SKM-1 treated with dmso at 0.1 percent for 144 hours (cell line): ENCODE data around the gene TOR1B.
A peak's percentile ranks its signal among the peaks of the same experiment; 100 is the strongest.
"Not testable (repeated sequence)": the region's sequence is repeated elsewhere in the genome, so short reads cannot be mapped to it uniquely, and the experiment has no call there.

ENCODE experiments used
- DNase-seq: peaks from one replicate; lab custom pipeline; 2025; ENCODE audit not compliant: unreplicated experiment; lab: John Stamatoyannopoulos, UW

Gene TOR1B

DNA sequence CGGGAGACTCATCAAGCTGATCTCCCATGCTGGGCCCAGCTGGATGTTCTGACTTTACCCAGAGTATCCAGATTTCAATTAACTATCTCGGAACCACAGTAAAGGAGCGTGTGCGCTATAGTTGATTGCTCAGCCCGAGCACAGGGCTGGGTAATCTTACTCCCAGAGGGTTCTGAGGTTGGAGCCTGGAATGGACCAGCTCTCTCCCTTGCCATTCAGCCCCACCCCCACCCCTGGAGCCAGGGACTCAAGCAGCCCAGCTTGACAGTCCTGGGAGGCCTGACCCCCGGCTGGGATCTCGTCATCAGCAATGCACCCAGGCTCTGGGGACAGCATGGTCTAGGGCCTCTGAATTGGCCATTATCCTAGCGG lies 26.4 kb upstream of the TOR1B start:
- DNase-seq = no peak

GRCh38 chr9:129776938-129777768 lies 25.8 kb upstream of the TOR1B start:
- peak; percentile 99 for DNase-seq

- no peak for DNase-seq
These were observed 25.2 kb upstream of the TOR1B start for GRCh38 chr9:129777769-129778130.

GRCh38 chr9:129778469-129778868 lies 24.5 kb upstream of the TOR1B start:
- DNase-seq = no peak

- DNase-seq = no peak
These were observed 23.3 kb upstream of the TOR1B start for GRCh38 chr9:129779560-129780190.

GRCh38 chr9:129781131-129781530 lies 21.9 kb upstream of the TOR1B start:
- no peak for DNase-seq

- DNase-seq = no peak
These were observed 21.0 kb upstream of the TOR1B start for GRCh38 chr9:129781981-129782380.

GRCh38 chr9:129783516-129784361 lies 19.2 kb upstream of the TOR1B start:
- peak; percentile 77 for DNase-seq

DNA sequence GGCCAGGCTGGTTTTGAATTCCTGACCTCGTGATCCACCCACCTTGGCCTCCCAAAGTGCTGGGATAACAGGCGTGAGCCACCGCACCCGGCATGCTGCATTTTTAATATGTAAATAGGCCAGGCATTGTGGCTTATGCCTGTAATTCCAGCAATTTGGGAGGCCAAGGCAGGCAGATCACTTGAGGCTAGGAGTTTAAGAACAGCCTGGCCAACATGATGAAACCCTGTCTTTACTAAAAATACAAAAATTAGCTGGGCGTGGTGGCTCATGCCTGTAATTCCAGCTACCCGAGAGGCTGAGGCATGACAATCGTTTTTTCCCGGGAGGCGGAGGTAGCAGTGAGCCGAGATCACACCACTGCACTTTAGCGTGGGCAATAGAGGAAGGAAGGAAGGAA lies 18.0 kb upstream of the TOR1B start:
- not testable (repeated sequence) for DNase-seq

DNA sequence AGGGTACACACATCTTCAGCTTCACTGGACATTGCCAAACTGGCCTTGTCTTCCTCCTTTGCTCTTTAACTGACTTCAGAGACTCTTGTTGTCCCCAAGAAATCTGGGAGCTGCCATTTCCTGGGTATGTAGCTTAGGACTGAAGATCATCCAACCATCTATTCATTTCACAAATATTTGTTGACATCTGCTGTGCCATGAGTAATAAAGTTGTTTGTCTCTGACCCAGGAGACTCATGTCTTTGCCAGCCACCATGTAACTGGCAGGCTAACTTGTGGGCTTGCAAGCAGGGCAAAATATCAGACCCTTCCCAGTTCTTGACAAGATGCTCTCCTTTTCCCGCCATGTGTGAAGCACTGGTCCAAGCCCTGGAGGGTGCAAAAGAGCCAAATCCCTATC lies 17.1 kb upstream of the TOR1B start:
- DNase-seq = no peak

- no peak for DNase-seq
These were observed 16.5 kb upstream of the TOR1B start for GRCh38 chr9:129786481-129786880.

DNA sequence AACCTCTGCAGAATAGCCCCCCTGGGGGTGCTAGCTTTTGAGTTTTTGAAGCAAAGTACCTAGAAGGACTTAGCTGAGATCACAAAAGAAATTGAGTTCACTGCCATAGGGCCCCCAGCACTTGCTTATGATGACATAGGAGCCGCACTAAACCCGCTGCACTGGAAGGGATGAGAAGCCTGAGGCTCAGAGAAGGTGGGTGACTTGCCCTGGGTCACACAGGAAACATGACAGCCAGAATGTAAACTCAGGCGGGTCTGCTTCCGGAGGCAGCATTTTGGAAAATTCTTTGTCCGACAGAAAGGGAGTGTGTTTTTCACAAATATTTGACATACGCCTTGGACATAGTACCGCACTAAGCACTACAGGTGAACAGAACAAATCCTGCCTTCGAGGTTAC lies 8.4 kb upstream of the TOR1B start:
- DNase-seq = no peak

DNA sequence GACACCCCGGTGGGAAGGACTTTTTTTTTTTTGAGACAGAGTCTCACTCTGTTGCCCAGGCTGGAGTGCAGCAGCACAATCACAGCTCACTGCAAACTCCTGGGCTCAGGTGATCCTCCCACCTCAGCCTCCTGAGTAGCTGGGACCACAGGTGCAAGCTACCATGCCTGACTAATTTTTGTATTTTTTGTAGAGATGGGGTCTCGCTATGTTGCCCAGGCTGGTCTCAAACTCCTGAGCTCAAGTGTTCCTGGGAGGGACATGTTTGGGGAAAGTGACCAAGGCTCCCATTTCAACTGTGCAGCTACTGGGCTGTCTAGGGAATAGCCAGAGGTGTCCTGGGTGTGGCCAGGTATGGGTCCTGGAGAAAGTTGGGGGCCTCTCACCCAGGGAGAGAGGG lies 7.0 kb upstream of the TOR1B start:
- not testable (repeated sequence) for DNase-seq

GRCh38 chr9:129798973-129799372 lies 4.0 kb upstream of the TOR1B start:
- DNase-seq = no peak

DNA sequence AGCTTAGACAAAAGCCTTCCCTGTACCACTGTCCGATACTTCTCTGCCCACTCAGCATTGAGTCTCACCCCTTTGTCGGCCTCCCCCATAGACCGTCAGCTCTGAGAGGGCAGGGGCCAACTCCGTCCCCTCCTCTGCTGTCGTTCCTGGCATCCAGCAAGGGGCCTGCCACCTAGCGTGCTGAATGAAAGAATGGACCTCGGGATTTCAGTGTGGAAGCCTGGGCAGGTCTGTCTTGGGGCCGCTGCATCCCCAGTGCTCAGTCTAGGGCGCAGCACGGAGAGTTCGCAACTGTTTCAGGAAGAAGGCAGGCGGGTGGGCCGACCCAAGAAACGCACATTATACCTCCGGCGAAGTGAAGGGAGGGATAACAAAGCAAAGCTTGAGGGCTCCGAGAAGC lies 1.5 kb upstream of the TOR1B start:
- DNase-seq = no peak

- DNase-seq = no peak
These were observed 684 bp downstream of the TOR1B start for GRCh38 chr9:129803676-129804060.

DNA sequence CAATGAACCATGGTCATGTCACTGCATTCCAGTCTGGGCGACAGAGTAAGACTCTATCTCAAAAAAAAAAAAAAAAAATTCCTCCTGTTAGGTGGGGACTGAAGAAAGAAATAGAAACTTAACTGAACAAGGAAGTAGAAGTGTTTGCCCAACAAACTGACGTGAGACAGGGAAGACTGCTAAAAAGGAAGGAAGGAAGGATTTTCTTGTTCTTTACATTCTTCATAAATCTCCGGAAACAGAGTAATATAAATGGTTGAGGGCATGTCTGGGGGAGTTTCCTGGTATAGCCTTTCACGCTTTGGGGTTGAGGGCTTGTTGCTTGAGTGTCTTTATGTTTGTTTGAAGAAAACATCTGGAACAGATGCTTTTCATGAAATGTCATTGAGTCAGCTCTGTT lies 3.1 kb downstream of the TOR1B start:
- peak; percentile 60 for DNase-seq

- no peak for DNase-seq
These were observed 6.4 kb downstream of the TOR1B start for GRCh38 chr9:129809346-129809745.

DNA sequence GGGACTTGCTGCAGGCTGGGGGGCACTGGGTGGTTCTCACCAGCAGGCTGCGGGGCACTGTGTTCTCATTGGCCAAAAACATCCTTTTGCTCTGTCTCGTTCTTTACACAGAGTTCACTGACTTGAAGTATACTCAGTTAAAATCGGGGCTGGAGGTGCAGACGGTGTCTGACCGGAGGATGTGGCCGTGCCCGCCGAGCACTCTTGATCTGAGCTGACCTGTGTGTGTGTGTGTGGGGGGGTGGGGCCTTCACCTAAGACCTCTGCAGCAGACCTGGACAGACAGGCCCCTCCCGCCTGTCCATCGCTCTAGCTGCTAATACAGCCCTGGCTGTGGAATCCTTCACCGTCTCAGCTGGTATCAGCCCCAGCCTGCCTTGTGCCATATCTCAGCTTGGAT lies 7.1 kb downstream of the TOR1B start:
- no peak for DNase-seq

DNA sequence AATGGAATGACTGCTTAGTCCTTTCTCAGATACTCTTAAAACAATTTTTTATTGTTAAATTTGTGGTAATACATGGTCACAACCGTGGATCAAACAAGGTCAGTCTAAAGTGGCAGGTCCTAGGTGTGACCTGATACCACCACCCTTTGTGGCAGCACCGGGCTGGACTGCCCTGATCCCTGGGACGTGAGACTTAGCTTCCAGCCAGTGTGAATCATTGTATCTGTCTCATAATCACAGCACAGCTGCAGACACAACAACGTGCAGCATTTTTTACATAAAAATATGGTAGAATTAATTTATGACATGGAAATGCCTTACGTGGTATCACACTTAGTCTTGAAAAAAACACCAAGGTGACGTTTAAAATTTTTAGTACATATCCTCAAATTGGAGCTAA lies 7.8 kb downstream of the TOR1B start:
- DNase-seq = no peak

DNA sequence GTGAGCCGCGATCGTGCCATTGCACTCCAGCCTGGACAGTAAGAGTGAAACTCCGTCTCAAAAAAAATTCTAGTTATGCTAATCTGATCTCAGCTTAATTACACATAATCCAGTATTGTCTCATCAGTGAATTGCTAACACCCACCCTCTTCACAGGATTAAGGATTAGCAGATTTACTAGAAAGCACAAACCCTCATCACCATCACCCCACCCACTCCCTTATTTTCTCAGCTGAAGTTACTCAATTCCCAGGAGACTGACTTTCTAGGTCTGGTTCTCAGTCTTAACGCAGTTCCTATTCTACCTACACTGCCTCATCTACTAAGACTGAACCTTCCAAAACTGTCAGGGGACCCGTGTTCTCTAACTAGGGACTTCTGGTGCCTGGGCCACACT lies 9.0 kb downstream of the TOR1B start:
- DNase-seq = no peak

GRCh38 chr9:129812385-129812784 lies 9.4 kb downstream of the TOR1B start:
- no peak for DNase-seq
